HepG2 (cell line): ENCODE results near the gene KRT77. TPM values are rescaled to one million over a fixed set of nuclear protein-coding genes. Genes with fewer than 3 reads are reported as not detected.

Experiments
- ATAC-seq: fragments of 200-7000 bp; cut with Tn5 transposase; 3 replicates; pipeline ENCODE4 v1.9.1; 2020; ENCODE audit warnings: mild to moderate bottlenecking, moderate library complexity
- BruUV-seq: library from RNA; stranded (reverse); fragments of 400-500 nt; replicated peaks from 2 replicates; lab custom pipeline; 2021; lab: Mats Ljungman, UMichigan
- CTCF ChIA-PET: fragments of 300-600 bp; formaldehyde crosslinking; extraction: SDS; loops from one replicate; lab custom pipeline; 2021; ENCODE audit warnings: low total read pairs, inconsistent platforms, low intra/inter-chr PET ratio; lab: Yijun Ruan, JAX
- POLR2A ChIA-PET: fragments of 350-600 bp; sonication (Branson Sonifier 250); formaldehyde crosslinking; loops from one replicate; lab custom pipeline; 2020; ENCODE audit warnings: antibody characterized with exemption, inconsistent platforms; lab: Yijun Ruan, JAX
- DNase-seq: peaks from one replicate; pipeline ENCODE4 v3.0.0-alpha.2; 2015; ENCODE audit warnings: low spot score
- FAIRE-seq: peaks from 3 replicates; lab custom pipeline; 2011; peaks lifted over from hg19 to GRCh38; lab: Jason Lieb, UNC
- H2AFZ ChIP-seq: one replicate; pipeline ENCODE4 v1.6.1; 2011; ENCODE audit warnings: low read length, inconsistent platforms
- H3K27ac ChIP-seq: fragments of 300-600 bp; 3 replicates; pipeline ENCODE4 v1.8.0; 2011; ENCODE audit warnings: mixed run types, mild to moderate bottlenecking, mixed read lengths, low read length, inconsistent platforms; ENCODE audit not compliant: insufficient read depth; ENCODE audit errors: extremely low read length
- H3K27me3 ChIP-seq, 2 experiments: fragments of 200-600 bp in 1 of 2; 2 replicates in 1 of 2; 3 replicates in 1 of 2; pipeline versions ENCODE4 v1.6.0 to v1.8.0; 2011; ENCODE audit warnings: low read length in 2 of 2, mild to moderate bottlenecking in 2 of 2, moderate library complexity in 2 of 2, inconsistent platforms in 1 of 2; ENCODE audit not compliant: insufficient read depth in 2 of 2, control insufficient read depth in 1 of 2
- H3K36me3 ChIP-seq, 2 experiments: fragments of 200-600 bp in 1 of 2; replicated peaks in 1 of 2; 2 replicates in 1 of 2; 3 replicates in 1 of 2; pipeline versions ENCODE4 v1.5.1 to v1.8.0; 2011; ENCODE audit warnings: low read length in 2 of 2, inconsistent platforms in 1 of 2; ENCODE audit not compliant: insufficient read depth in 2 of 2, control insufficient read depth in 1 of 2
- H3K4me1 ChIP-seq: 2 replicates; pipeline ENCODE4 v1.5.1; 2012; ENCODE audit warnings: low read length, inconsistent platforms; ENCODE audit not compliant: insufficient read depth
- H3K4me2 ChIP-seq: 2 replicates; pipeline ENCODE4 v1.6.0; 2011; ENCODE audit warnings: low read depth, low read length, inconsistent platforms
- H3K4me3 ChIP-seq, 3 experiments: fragments of 200-600 bp in 1 of 3; sonication (generic), shearing (Covaris generic) in 1 of 3; replicated peaks in 1 of 3; 2 replicates each; pipeline ENCODE4 v1.5.1; 2011 to 2016; ENCODE audit warnings: low read length in 3 of 3, inconsistent platforms in 2 of 3, low read depth in 2 of 3, mild to moderate bottlenecking in 2 of 3, control low read depth in 1 of 3, mixed read lengths in 1 of 3; ENCODE audit not compliant: insufficient read depth in 1 of 3
- H3K79me2 ChIP-seq: one replicate; pipeline ENCODE4 v1.6.1; 2011; ENCODE audit warnings: low read length, inconsistent platforms; ENCODE audit not compliant: insufficient read depth
- H3K9ac ChIP-seq: 2 replicates; pipeline ENCODE4 v1.6.0; 2011; ENCODE audit warnings: mild to moderate bottlenecking, low read depth, low read length, inconsistent platforms; ENCODE audit not compliant: insufficient read depth
- H3K9me3 ChIP-seq: 2 replicates; pipeline ENCODE4 v1.5.1; 2012; ENCODE audit warnings: mild to moderate bottlenecking, low read length
- H4K20me1 ChIP-seq: 2 replicates; pipeline ENCODE4 v1.6.0; 2011; ENCODE audit warnings: inconsistent platforms, mild to moderate bottlenecking, low read length, moderate library complexity; ENCODE audit not compliant: insufficient read depth
- ARID5B ChIP-seq: IDR thresholded peaks from 2 replicates; pipeline ENCODE4 v1.4.0; 2020; ENCODE audit warnings: mild to moderate bottlenecking, missing genetic modification reagents
- ASH2L ChIP-seq: fragments of 300-600, 200-600 bp; sonication (generic); IDR thresholded peaks from 2 replicates; pipeline ENCODE4 v1.7.0; 2017; ENCODE audit warnings: low read depth, mild to moderate bottlenecking, moderate library complexity, mixed read lengths, low read length; ENCODE audit not compliant: insufficient read length
- CAMTA2 ChIP-seq: sonication (generic); formaldehyde crosslinking; IDR thresholded peaks from 2 replicates; pipeline ENCODE4 v1.4.0; 2020; ENCODE audit warnings: mild to moderate bottlenecking, missing genetic modification reagents, borderline replicate concordance
- CREBL2 ChIP-seq: sonication (generic); formaldehyde crosslinking; IDR thresholded peaks from 2 replicates; pipeline ENCODE4 v1.8.1; 2023; ENCODE audit warnings: missing genetic modification reagents, mild to moderate bottlenecking, borderline replicate concordance
- DNMT1 ChIP-seq: sonication (generic); formaldehyde crosslinking; IDR thresholded peaks from 2 replicates; pipeline ENCODE4 v1.5.1; 2020; ENCODE audit warnings: mild to moderate bottlenecking, missing genetic modification reagents
- NFYB ChIP-seq: sonication (generic); formaldehyde crosslinking; IDR thresholded peaks from 2 replicates; pipeline ENCODE4 v1.4.0; 2020; ENCODE audit warnings: missing genetic modification reagents
- RCOR2 ChIP-seq: IDR thresholded peaks from 2 replicates; pipeline ENCODE4 v1.6.1; 2016; ENCODE audit warnings: missing biosample characterization, missing genetic modification reagents
- SIX1 ChIP-seq: sonication (generic); formaldehyde crosslinking; IDR thresholded peaks from 2 replicates; pipeline ENCODE4 v1.4.0; 2020; ENCODE audit warnings: missing genetic modification reagents, borderline replicate concordance
- TGIF2 ChIP-seq: IDR thresholded peaks from 2 replicates; pipeline ENCODE4 v1.6.1; 2016; ENCODE audit warnings: control low read depth, missing compliant biosample characterization
- TSC22D2 ChIP-seq: sonication (generic); formaldehyde crosslinking; IDR thresholded peaks from 2 replicates; pipeline ENCODE4 v1.5.1; 2020; ENCODE audit warnings: missing genetic modification reagents, mild to moderate bottlenecking, borderline replicate concordance
- ZNF44 ChIP-seq: sonication (generic); formaldehyde crosslinking; IDR thresholded peaks from 2 replicates; pipeline ENCODE4 v1.5.1; 2020; ENCODE audit warnings: mild to moderate bottlenecking, missing genetic modification reagents
- ZNF782 ChIP-seq: sonication (generic); formaldehyde crosslinking; IDR thresholded peaks from 2 replicates; pipeline ENCODE4 v1.4.0; 2020; ENCODE audit warnings: missing genetic modification reagents, mild to moderate bottlenecking, borderline replicate concordance
- WGBS: methylation state at CpG from one replicate; pipeline ENCODE4 v1.1.6; 2017; ENCODE audit warnings: low lambda C conversion rate; 5-methylcytosine and 5-hydroxymethylcytosine counted together
- in situ Hi-C: cut with HindIII; loops from 2 replicates; pipeline ENCODE4 v1.10.0; 2017; ENCODE audit warnings: low pct_unique_long_range_greater_than_20kb; ENCODE audit not compliant: extremely low pct_ligation_motif_present
- intact Hi-C: fragments of 100-400 bp; cut with micrococcal nuclease; formaldehyde crosslinking; loops from one replicate; pipeline ENCODE4 v1.10.0; 2022; ENCODE audit not compliant: unreplicated experiment
- polyA plus RNA-seq, 8 experiments: library from polyadenylated mRNA; depleted of rRNA in 3 of 8; stranded (reverse) in 7 of 8; unstranded in 1 of 8; fragments of >200 nt; fragmentation: Illumina TruSeq in 4 of 8; extraction: Trizol in 4 of 8; gene quantifications; 2 replicates each; pipeline versions ENCODE4 v1.2.1 to v1.2.3, GENCODE V29; 2011 to 2016; ENCODE audit warnings: low read depth in 4 of 8, missing spikeins in 1 of 8, mixed read lengths in 1 of 8; ENCODE audit not compliant: insufficient read depth in 1 of 8
- total RNA-seq, 5 experiments: library from RNA; depleted of rRNA; stranded (reverse); fragments of >200 nt; fragmentation: Illumina TruSeq; extraction: Trizol; gene quantifications; 2 replicates each; pipeline ENCODE4 v1.2.3, GENCODE V29; 2016; ENCODE audit warnings: low read depth in 1 of 5
- TF ChIP-seq, protein P1 (sequence below): sonication (generic); formaldehyde crosslinking; IDR thresholded peaks from 2 replicates; pipeline ENCODE4 v1.4.0; 2020; ENCODE audit warnings: missing genetic modification reagents
- TF ChIP-seq, protein P2 (sequence below): sonication (generic); formaldehyde crosslinking; IDR thresholded peaks from 2 replicates; pipeline ENCODE4 v1.5.1; 2020; ENCODE audit warnings: mild to moderate bottlenecking, missing genetic modification reagents, borderline replicate concordance

KRT77 gene
- total and polyA plus RNA-seq, 2 of the 13 experiments (the other 11 are each of a cell fraction or from before 2014, with no cell fraction given): not detected

- in situ Hi-C loops: loop anchor here (25.0 kb wide), 1 partner anchor 300 kb away; no protein-coding TSS in a partner anchor
- H3K4me3 ChIP-seq: no peak overlapping the region
- no peaks in the 10 kb centered on the region for H3K9me3 ChIP-seq
- H3K79me2 ChIP-seq: no peaks in the 10 kb centered on the region
- no peaks in the 10 kb centered on the region for H3K36me3 ChIP-seq
- TF ChIP-seq SIX1 (CRISPR knock-in tag) (no peak), TGIF2 (CRISPR knock-in tag) (no peak), RCOR2 (CRISPR knock-in tag) (no peak), NFYB (CRISPR knock-in tag) (no peak), CREBL2 (CRISPR knock-in tag) (no peak), DNMT1 (CRISPR knock-in tag) (no peak), ZNF782 (CRISPR knock-in tag) (no peak), ZNF44 (CRISPR knock-in tag) (no peak), TSC22D2 (CRISPR knock-in tag) (no peak), ASH2L (no peak), CAMTA2 (CRISPR knock-in tag) (no peak), ARID5B (CRISPR knock-in tag) (no peak)
- TF ChIP-seq, protein P1, sequence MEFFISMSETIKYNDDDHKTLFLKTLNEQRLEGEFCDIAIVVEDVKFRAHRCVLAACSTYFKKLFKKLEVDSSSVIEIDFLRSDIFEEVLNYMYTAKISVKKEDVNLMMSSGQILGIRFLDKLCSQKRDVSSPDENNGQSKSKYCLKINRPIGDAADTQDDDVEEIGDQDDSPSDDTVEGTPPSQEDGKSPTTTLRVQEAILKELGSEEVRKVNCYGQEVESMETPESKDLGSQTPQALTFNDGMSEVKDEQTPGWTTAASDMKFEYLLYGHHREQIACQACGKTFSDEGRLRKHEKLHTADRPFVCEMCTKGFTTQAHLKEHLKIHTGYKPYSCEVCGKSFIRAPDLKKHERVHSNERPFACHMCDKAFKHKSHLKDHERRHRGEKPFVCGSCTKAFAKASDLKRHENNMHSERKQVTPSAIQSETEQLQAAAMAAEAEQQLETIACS: no peak
- TF ChIP-seq, protein P2, sequence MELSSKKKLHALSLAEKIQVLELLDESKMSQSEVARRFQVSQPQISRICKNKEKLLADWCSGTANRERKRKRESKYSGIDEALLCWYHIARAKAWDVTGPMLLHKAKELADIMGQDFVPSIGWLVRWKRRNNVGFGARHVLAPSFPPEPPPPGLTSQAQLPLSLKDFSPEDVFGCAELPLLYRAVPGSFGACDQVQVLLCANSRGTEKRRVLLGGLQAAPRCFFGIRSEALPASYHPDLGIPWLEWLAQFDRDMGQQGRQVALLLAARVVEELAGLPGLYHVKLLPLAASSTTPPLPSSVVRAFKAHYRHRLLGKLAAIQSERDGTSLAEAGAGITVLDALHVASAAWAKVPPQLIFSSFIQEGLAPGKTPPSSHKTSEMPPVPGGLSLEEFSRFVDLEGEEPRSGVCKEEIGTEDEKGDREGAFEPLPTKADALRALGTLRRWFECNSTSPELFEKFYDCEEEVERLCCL (CRISPR knock-in tag): no peak
- H3K4me2 ChIP-seq: no peak overlapping the region
- no peaks in the 10 kb centered on the region for H3K4me1 ChIP-seq
- ChIA-PET POLR2A (no interaction called here), CTCF (no interaction called here)
- H3K9ac ChIP-seq: no peak overlapping the region
- 0% methylated on average over 8 of the region's 8 CpGs for WGBS
- no peak overlapping the region for H3K27ac ChIP-seq
- no TSS peak for BruUV-seq
- H4K20me1 ChIP-seq: no peaks in the 10 kb centered on the region
- intact Hi-C loops: no loop called here
- DNase-seq: no peak
- FAIRE-seq: no peak
- peaks cover 6 to 60% of the 10 kb centered on the region in 2 experiments; a peak in 3 of 5 replicates for H3K27me3 ChIP-seq
- no peak for ATAC-seq
- no peak overlapping the region for H2AFZ ChIP-seq
Observed at GRCh38 chr12:52687497-52688385, 15.6 kb downstream of the KRT77 start.
